K562 (cell line): ENCODE data around the gene MINK1. TPM values are rescaled to one million over a fixed set of nuclear protein-coding genes. Genes with fewer than 3 reads are reported as not detected.
A peak's percentile ranks its signal among the peaks of the same experiment; 100 is the strongest.

Experiments used
- ATF1 ChIP-seq, 2 experiments: fragments of 450-650 bp in 1 of 2; IDR thresholded peaks; 2 replicates each; pipeline ENCODE4 v1.6.1; 2016; ENCODE audit warnings: missing compliant biosample characterization in 1 of 2, missing genetic modification characterization in 1 of 2
- CHD4 ChIP-seq: fragments of 200-600 bp; sonication (generic); IDR thresholded peaks from 3 replicates; pipeline ENCODE4 v1.6.1; 2012; ENCODE audit warnings: low read depth, mild to moderate bottlenecking, mixed read lengths, low read length, inconsistent platforms; ENCODE audit not compliant: insufficient read depth, insufficient replicate concordance, poor library complexity, severe bottlenecking
- CREB5 ChIP-seq: fragments of 250-450 bp; sonication (Bioruptor Pico); IDR thresholded peaks from 2 replicates; pipeline ENCODE4 v1.5.0; 2020; ENCODE audit warnings: mild to moderate bottlenecking
- ELF4 ChIP-seq: fragments of 450-650 bp; formaldehyde crosslinking; IDR thresholded peaks from 2 replicates; pipeline ENCODE4 v1.4.0; 2022; ENCODE audit warnings: missing genetic modification characterization
- ESRRA ChIP-seq: fragments of 450-650 bp; IDR thresholded peaks from 2 replicates; pipeline ENCODE4 v1.6.1; 2014; ENCODE audit warnings: low read depth, mild to moderate bottlenecking, moderate library complexity, borderline replicate concordance
- EWSR1 ChIP-seq: fragments of 450-650 bp; IDR thresholded peaks from 2 replicates; pipeline ENCODE4 v1.6.1; 2018; ENCODE audit warnings: borderline replicate concordance, mild to moderate bottlenecking, low read depth, moderate library complexity; ENCODE audit not compliant: partially characterized antibody
- FOXM1 ChIP-seq, 2 experiments: fragments of 450-650 bp in 1 of 2; sonication (generic) in 1 of 2; formaldehyde crosslinking in 1 of 2; IDR thresholded peaks; 2 replicates each; pipeline versions ENCODE4 v1.6.1 to v1.9.0; 2017 to 2022; ENCODE audit warnings: low read depth in 2 of 2, mild to moderate bottlenecking in 2 of 2, missing genetic modification reagents in 1 of 2, moderate library complexity in 1 of 2
- HLTF ChIP-seq: fragments of 450-650 bp; IDR thresholded peaks from 2 replicates; pipeline ENCODE4 v1.6.1; 2016
- MCM7 ChIP-seq, 2 experiments: fragments of 450-650 bp; IDR thresholded peaks; 2 replicates each; pipeline ENCODE4 v1.6.1; 2016 to 2018
- MIER1 ChIP-seq: fragments of 450-650 bp; IDR thresholded peaks from 2 replicates; pipeline ENCODE4 v1.6.1; 2016; ENCODE audit warnings: antibody characterized with exemption, mild to moderate bottlenecking, low read depth
- NBN ChIP-seq: fragments of 450-650 bp; IDR thresholded peaks from 2 replicates; pipeline ENCODE4 v1.6.1; 2016; ENCODE audit warnings: low read depth, mild to moderate bottlenecking
- NUFIP1 ChIP-seq: fragments of 450-650 bp; IDR thresholded peaks from 2 replicates; pipeline ENCODE4 v1.6.1; 2018; ENCODE audit not compliant: partially characterized antibody
- POLR2AphosphoS2 ChIP-seq: IDR thresholded peaks from 2 replicates; pipeline ENCODE4 v1.6.1; 2012; ENCODE audit warnings: low read length, improper control_type of control experiment
- SMAD4 ChIP-seq: fragments of 250-450 bp; sonication (Bioruptor Pico); conservative IDR thresholded peaks from 2 replicates; pipeline ENCODE4 v1.8.0; 2021; ENCODE audit warnings: inconsistent platforms, mild to moderate bottlenecking, moderate library complexity
- STAT5A ChIP-seq: IDR thresholded peaks from 2 replicates; pipeline ENCODE4 v1.6.1; 2012; ENCODE audit warnings: low read length, inconsistent platforms, borderline replicate concordance
- TARDBP ChIP-seq: fragments of 450-650 bp; IDR thresholded peaks from 2 replicates; pipeline ENCODE4 v1.6.1; 2016
- ZNF184 ChIP-seq: sonication (generic); formaldehyde crosslinking; IDR thresholded peaks from 2 replicates; pipeline ENCODE4 v1.5.0; 2020; ENCODE audit warnings: missing genetic modification reagents
- polyA plus RNA-seq, 8 experiments: library from polyadenylated mRNA; depleted of rRNA in 4 of 8; stranded (reverse) in 5 of 8; unstranded in 3 of 8; fragments of >200 nt; fragmentation: Nextera tagmentation in 2 of 8; fragmentation: Illumina TruSeq in 1 of 8; extraction: Ambion mirVana in 2 of 8; extraction: Trizol in 1 of 8; gene quantifications; 2 replicates each; pipeline versions ENCODE4 v1.2.1 to v1.2.3, GENCODE V29; 2011 to 2014; ENCODE audit warnings: inconsistent platforms in 1 of 8, missing spikeins in 1 of 8
- total RNA-seq, 7 experiments: library from RNA; depleted of rRNA in 6 of 7; stranded (reverse); fragments of >200 nt in 6 of 7; fragmentation: Illumina TruSeq in 2 of 7; extraction: Trizol in 2 of 7; gene quantifications; 2 replicates each; pipeline versions ENCODE4 v1.2.1 to v1.2.3, GENCODE V29; 2011 to 2021; ENCODE audit warnings: low replicate concordance in 1 of 7
- TF ChIP-seq, protein P1 (sequence below): sonication (generic); formaldehyde crosslinking; IDR thresholded peaks from 2 replicates; pipeline ENCODE4 v1.8.0; 2022; ENCODE audit warnings: mild to moderate bottlenecking, missing genetic modification reagents
- TF ChIP-seq, protein P2 (sequence below), 2 experiments: IDR thresholded peaks in 1 of 2; conservative IDR thresholded peaks in 1 of 2; 2 replicates each; pipeline ENCODE4 v1.6.1; 2016; ENCODE audit warnings: low read depth in 2 of 2, mild to moderate bottlenecking in 1 of 2, missing compliant biosample characterization in 1 of 2, missing genetic modification characterization in 1 of 2, moderate library complexity in 1 of 2
- TF ChIP-seq, protein P3 (sequence below): sonication (generic); formaldehyde crosslinking; IDR thresholded peaks from 2 replicates; pipeline ENCODE4 v1.8.0; 2022; ENCODE audit warnings: missing genetic modification reagents, mild to moderate bottlenecking, borderline replicate concordance

Gene MINK1
- total and polyA plus RNA-seq, 9 of the 15 experiments (the other 6 are each of a cell fraction or from before 2014, with no cell fraction given) = 0.11 to 54.2 (median 14.9) TPM

DNA sequence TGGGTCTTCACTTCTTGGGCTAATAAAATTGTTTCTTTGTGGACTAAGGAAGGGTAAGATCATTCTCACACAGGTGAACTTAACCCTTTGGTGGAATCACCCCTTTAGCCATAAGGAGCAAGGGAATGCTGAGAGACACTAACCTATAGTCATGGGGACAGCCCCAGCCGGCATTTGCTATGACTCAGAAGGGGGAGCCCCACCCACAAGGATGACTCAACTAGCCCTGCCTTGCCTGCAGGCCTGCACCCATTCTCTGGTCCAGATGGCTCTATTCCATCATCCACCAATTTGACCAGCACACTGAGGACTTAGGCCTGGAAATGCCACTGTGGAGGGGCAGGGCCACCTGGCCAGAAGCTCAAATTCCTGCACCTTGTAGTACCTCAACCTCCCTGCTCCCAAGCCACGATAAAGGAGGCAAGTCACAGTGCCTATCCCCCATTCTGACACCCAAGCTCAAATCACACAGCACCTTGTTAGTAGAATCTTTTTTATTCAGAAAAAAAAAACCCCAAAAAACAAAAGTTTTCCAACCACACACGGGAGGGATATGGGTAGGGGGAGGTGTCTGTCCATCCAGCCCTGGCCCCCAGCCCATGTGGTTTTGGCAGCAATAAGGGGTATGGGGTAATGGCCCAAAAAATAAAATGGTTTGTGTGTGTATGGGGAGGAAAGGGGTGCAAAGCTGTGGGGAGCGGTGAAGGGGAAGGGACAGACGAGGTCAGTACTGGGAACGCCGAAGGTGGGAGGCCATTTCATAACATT lies 112.2 kb downstream of the MINK1 start (continued):
- TF ChIP-seq CHD4 (no peak), MIER1 (no peak), EWSR1 (no peak), HLTF (no peak), STAT5A (no peak), ATF1 (CRISPR knock-in tag; IDR thresholded peaks at IDR 0.05) (no peak), ATF1 (tag; IDR thresholded peaks at IDR 0.05) (peak; percentile 22; the same call in 1 of the 2 replicates), MCM7 (IDR thresholded peaks at IDR 0.05) (no peak), CREB5 (CRISPR knock-in tag) (no peak), NUFIP1 (no peak), ESRRA (no peak), NBN (no peak), TARDBP (no peak), ZNF184 (no peak), ELF4 (no peak), SMAD4 (CRISPR knock-in tag) (no peak), POLR2AphosphoS2 (peak; percentile 85), FOXM1 (IDR thresholded peaks at IDR 0.05; ENCODE audit: low read depth) (no peak), FOXM1 (CRISPR knock-in tag; IDR thresholded peaks at IDR 0.05; ENCODE audit: low read depth) (no peak; the same call in 1 of the 2 replicates)
- TF ChIP-seq, protein P1, sequence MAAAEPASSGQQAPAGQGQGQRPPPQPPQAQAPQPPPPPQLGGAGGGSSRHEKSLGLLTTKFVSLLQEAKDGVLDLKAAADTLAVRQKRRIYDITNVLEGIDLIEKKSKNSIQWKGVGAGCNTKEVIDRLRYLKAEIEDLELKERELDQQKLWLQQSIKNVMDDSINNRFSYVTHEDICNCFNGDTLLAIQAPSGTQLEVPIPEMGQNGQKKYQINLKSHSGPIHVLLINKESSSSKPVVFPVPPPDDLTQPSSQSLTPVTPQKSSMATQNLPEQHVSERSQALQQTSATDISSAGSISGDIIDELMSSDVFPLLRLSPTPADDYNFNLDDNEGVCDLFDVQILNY = no peak
- TF ChIP-seq, protein P2, sequence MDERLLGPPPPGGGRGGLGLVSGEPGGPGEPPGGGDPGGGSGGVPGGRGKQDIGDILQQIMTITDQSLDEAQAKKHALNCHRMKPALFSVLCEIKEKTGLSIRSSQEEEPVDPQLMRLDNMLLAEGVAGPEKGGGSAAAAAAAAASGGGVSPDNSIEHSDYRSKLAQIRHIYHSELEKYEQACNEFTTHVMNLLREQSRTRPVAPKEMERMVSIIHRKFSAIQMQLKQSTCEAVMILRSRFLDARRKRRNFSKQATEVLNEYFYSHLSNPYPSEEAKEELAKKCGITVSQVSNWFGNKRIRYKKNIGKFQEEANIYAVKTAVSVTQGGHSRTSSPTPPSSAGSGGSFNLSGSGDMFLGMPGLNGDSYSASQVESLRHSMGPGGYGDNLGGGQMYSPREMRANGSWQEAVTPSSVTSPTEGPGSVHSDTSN (CRISPR knock-in tag; IDR thresholded peaks at IDR 0.05; ENCODE audit: low read depth) = no peak
- TF ChIP-seq, protein P2 (tag; conservative IDR thresholded peaks at IDR 0.05; ENCODE audit: low read depth) = no peak
- TF ChIP-seq, protein P3, sequence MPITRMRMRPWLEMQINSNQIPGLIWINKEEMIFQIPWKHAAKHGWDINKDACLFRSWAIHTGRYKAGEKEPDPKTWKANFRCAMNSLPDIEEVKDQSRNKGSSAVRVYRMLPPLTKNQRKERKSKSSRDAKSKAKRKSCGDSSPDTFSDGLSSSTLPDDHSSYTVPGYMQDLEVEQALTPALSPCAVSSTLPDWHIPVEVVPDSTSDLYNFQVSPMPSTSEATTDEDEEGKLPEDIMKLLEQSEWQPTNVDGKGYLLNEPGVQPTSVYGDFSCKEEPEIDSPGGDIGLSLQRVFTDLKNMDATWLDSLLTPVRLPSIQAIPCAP = no peak
